ENCODE measurements around the gene ST6GALNAC1.

Gene ST6GALNAC1, protein sequence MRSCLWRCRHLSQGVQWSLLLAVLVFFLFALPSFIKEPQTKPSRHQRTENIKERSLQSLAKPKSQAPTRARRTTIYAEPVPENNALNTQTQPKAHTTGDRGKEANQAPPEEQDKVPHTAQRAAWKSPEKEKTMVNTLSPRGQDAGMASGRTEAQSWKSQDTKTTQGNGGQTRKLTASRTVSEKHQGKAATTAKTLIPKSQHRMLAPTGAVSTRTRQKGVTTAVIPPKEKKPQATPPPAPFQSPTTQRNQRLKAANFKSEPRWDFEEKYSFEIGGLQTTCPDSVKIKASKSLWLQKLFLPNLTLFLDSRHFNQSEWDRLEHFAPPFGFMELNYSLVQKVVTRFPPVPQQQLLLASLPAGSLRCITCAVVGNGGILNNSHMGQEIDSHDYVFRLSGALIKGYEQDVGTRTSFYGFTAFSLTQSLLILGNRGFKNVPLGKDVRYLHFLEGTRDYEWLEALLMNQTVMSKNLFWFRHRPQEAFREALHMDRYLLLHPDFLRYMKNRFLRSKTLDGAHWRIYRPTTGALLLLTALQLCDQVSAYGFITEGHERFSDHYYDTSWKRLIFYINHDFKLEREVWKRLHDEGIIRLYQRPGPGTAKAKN

GRCh38 chr17:76643553-76644148 is at the start of gene ST6GALNAC1:
Gene ST6GALNAC1, minus strand, starts transcription at chr17:76643757. Its CDS starts 119 bp downstream, at chr17:76643638.
- TF ChIP-seq GATA2 (IDR thresholded peaks at IDR 0.05; ENCODE audit: low read depth, low read length) (no peak), GATA3 (IDR thresholded peaks at IDR 0.05; ENCODE audit: low read depth, low read length) (no peak)

DNA sequence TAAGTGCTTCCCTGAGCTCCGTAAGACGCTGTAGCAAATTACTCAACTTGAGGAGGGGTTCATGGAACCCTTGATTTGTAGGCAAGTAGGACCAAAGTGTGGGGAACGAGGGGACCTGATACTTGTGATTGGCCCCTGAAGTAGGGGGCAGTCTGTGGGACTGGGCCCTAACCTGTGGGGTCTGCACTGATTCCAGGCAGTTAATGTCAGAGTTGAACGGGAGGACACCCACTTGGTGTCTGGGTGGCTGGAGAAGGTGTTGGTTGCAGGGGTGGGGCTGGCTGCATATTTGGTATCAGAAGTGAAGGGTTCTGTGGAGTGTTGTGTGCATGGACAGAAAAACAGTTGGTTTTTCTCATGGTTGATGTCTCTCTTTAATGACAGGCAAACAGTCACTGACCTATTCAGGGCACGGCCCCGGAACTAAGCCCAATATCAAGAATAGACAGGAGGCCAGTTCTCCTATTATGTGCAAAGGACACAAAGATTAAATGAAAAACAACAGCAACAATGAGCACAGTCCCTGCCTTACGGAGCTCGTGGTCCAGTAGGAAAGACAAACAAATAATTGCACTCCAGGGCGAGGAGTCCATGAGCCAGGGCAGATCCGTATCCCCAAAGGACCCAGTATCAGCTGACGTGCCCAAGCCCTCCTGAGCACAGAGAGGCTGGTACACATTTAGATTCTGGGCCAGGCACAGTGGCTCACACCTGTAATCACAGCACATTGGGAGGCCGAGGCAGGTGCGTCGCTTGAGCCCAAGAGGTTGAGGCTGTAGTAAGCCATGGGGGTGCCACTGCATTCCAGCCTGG is 48.0 kb upstream of the ST6GALNAC1 start:
- TF ChIP-seq GATA3 (IDR thresholded peaks at IDR 0.05; ENCODE audit: low read depth, low read length) = no peak
- no peak for TF ChIP-seq GATA2 (IDR thresholded peaks at IDR 0.05; ENCODE audit: low read depth, low read length)

DNA sequence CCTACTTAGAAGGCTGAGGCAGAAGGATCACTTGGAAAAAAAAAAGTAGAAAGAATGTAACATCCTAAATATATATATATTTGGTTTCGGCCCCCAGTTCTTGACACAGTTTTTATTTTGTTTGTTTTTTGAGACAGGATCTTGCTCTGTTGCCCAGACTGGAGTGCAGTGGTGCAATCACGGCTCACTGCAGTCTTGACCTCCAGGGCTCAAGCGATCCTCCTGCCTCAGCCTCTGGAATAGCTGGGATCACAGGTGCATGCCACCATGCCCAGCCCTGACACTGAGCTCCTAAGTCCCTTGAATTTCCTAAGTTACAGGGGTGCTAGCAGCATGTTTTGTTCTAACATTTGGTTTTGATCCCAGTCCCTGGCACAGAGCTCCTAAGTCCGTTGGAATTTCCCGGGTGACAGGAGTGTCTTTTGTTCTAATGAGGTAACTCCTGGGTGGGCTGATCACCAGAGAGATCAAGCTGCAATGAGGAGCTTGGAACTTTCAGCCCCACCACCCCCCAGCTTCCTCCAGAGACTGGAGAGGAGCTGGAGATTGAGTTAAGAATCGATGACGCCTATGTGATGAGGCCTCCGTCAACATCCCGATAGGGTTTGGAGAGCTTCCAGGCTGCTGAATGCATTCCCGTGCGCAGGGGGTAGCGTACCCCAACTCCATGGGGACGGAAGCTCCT is 47.2 kb upstream of the ST6GALNAC1 start:
- TF ChIP-seq GATA2 (IDR thresholded peaks at IDR 0.05; ENCODE audit: low read depth, low read length) (no peak), GATA3 (IDR thresholded peaks at IDR 0.05; ENCODE audit: low read depth, low read length) (no peak)

- TF ChIP-seq GATA3 (IDR thresholded peaks at IDR 0.05; ENCODE audit: low read depth, low read length) (no peak), GATA2 (IDR thresholded peaks at IDR 0.05; ENCODE audit: low read depth, low read length) (no peak)
These were observed 46.3 kb upstream of the ST6GALNAC1 start for GRCh38 chr17:76689859-76690258.

DNA sequence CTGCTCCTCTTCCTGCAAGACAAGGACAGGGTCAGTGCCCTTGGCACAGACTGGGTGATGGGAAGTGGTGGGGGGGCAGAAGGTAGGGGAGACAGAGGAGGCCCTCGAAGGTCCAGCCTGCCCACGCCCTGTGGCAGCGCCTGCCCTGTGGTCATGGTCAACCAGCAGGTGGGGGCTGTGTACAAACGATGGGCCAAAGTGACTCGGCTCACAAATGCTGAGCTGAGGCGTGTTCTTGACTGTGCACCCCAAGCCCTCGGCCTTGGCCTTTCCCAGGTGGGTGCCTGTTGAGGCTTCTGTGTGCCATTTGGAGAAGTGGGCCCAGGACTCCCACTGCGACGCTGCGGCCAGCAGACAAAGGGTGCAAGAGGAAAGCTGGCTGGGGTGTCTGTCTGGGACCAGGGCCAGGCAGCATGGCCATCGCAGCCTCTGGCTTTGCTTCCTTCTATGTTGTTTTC is 44.6 kb upstream of the ST6GALNAC1 start:
- TF ChIP-seq GATA2 (IDR thresholded peaks at IDR 0.05; ENCODE audit: low read depth, low read length) (no peak), GATA3 (IDR thresholded peaks at IDR 0.05; ENCODE audit: low read depth, low read length) (no peak)

DNA sequence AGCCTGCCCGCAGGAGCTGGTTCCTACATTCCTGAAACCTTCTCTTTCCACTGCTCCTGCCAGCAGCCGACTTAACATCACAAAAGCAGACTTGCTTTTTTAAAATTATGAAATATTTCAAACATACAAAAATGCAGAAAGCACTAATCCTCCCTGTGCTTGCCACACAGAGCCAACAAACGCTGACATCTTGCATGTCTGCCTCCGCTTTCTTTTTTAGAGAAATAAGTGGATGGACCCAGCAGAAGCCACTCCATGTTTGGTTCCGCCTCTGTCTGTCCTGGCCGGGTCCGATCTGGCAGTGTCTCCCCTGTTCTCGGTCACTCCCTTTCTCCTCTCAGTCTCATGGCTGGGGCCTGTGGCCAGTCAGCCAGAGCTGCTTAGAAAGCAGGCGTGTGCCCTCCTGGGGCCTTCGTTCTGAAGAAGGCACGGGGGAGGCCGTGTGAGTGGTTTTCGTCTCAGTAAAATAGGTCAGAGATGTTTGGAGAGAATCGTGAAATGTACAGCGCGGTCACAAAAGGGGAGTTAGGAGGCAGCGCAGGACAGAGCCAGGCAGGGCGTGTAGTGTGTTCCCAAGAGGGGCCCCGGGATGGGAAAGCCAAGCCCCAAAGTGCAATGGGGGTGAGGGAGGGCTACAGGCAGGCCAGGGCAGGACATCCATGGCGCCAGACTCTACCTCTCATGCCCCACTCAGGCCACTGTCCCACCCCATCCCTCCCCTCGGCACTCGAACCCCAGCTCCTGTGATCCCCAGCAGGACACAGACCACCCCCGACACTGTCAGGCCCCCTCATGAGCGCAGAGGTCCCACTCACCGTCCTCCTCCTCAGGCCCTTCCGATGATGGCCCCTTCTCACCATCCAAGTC is 44.0 kb upstream of the ST6GALNAC1 start:
- no peak for TF ChIP-seq GATA3 (IDR thresholded peaks at IDR 0.05; ENCODE audit: low read depth, low read length)
- TF ChIP-seq GATA2 (IDR thresholded peaks at IDR 0.05; ENCODE audit: low read depth, low read length) = no peak

- TF ChIP-seq GATA3 (IDR thresholded peaks at IDR 0.05; ENCODE audit: low read depth, low read length) = no peak
- peak; percentile 35 for TF ChIP-seq GATA2 (IDR thresholded peaks at IDR 0.05; ENCODE audit: low read depth, low read length)
These were observed 43.2 kb upstream of the ST6GALNAC1 start for GRCh38 chr17:76686538-76687297.

DNA sequence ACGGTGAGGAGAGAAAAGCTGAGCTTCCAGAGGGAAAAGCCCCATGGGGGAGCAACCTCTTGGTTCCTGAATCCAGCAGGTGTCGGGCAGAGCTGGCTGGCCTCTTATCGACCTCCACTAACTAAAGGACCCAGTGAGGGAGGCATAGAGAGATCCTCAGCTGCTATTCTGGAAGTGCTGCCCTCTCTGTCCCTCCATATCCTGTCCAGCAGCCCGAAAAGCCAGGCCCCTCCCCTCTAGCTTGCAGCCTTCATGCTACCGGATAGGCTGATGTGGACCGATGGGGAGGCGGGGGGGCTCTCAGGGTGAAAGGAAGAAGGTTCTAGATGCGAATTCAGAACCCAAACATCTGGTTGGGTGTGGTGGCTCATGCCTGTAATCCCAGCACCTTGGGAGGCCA is 42.3 kb upstream of the ST6GALNAC1 start:
- no peak for TF ChIP-seq GATA2 (IDR thresholded peaks at IDR 0.05; ENCODE audit: low read depth, low read length)
- TF ChIP-seq GATA3 (IDR thresholded peaks at IDR 0.05; ENCODE audit: low read depth, low read length) = no peak

DNA sequence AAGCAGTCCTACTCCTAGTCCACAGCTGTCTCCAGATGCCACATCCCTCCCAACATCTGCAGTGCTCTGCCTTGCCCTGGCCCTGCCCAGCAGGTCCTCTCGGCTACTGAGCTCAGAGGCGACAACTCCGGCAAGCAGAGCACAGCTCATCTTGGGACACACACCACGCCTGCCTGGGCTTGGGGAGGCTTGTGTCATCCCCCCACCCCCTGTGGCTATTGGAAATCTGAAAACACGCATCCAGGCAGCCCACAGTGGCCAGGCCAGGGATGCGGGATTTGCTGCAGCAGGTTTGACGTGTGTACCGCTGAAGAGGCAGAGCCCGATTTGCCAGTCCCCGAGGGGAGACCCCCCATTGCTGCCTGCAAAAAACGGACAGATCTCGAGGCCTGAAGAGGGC is 41.8 kb upstream of the ST6GALNAC1 start:
- TF ChIP-seq GATA2 (IDR thresholded peaks at IDR 0.05; ENCODE audit: low read depth, low read length) (no peak), GATA3 (IDR thresholded peaks at IDR 0.05; ENCODE audit: low read depth, low read length) (no peak)

DNA sequence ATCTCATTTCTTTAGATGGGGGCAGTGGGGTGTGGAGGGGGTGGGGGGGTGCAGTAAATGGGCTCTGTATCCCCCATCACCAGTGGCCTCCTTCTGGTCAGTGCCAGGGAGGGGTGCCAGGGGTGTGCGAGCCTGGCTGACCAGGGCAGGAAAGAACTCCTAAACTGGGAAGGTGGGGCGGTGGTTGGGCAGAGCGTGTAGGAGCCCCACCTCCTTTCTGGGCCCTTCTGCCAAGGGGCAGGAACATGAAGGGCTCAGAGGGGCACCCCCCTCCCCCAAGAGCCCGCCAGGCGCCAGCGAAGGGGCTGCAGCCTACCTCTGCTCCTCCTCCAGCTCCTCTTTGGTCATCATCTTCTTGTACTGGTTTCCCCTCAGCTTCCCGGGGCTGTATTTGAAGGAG is 41.2 kb upstream of the ST6GALNAC1 start:
- TF ChIP-seq GATA2 (IDR thresholded peaks at IDR 0.05; ENCODE audit: low read depth, low read length) = no peak
- no peak for TF ChIP-seq GATA3 (IDR thresholded peaks at IDR 0.05; ENCODE audit: low read depth, low read length)

DNA sequence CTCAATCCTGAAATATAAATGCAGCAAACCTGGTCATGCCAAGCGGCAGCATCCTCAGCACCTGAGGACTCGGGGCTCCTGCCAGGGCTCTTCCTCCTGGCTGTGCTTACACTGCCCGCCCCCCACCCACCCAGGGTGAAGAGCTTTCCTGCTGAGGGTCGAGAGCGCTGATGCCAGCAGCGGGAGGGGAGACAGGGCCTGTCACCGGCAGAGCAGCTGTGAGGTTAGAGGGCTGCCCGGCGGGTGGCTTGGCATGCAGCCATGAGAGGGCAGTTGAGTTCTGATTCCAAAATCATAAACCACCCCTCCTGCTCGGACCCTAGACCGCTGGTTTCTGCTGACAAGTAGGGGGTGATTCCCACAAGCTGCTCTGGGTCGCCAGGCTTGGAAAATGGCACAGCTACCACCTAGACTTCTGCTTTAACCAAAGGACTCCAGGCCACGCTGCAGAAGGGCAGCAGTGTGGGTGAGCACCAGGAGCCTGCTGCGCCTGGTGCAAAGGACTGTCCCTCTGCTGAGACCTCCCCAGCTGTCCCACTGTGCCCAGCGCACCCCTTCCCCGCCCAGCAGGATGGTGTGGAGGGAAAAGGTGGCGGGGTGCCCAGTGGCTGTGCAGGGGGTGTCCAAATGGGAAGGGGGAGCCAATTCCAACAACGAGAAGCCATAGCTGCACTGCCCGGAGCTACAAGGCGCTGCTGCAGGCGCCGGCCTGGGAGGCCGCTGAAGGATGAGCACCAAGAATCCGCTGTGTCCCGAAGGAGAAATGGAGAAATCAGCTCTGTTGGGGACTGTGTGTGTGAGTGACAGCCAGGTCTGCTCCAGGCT is 40.6 kb upstream of the ST6GALNAC1 start:
- TF ChIP-seq GATA2 (IDR thresholded peaks at IDR 0.05; ENCODE audit: low read depth, low read length) (no peak), GATA3 (IDR thresholded peaks at IDR 0.05; ENCODE audit: low read depth, low read length) (no peak)
